GM12801 (cell line): ENCODE measurements around the gene GAS6.

Source experiments
- CTCF ChIP-seq: IDR thresholded peaks from one replicate; pipeline ENCODE4 v1.5.1; 2011; ENCODE audit warnings: control low read depth; ENCODE audit not compliant: insufficient read length; ENCODE audit errors: extremely low read depth

GAS6 gene

GRCh38 chr13:113796964-113797676, 66.8 kb downstream of the GAS6 start:
- TF ChIP-seq CTCF, result no peak

GRCh38 chr13:113796211-113796963, 67.5 kb downstream of the GAS6 start:
- TF ChIP-seq CTCF, result no peak

- no peak for TF ChIP-seq CTCF
These were observed 69.1 kb downstream of the GAS6 start for GRCh38 chr13:113794764-113795173.

GRCh38 chr13:113794086-113794485, 69.8 kb downstream of the GAS6 start:
- TF ChIP-seq CTCF, result no peak

GRCh38 chr13:113793718-113794085, 70.2 kb downstream of the GAS6 start:
- TF ChIP-seq CTCF, result no peak

- TF ChIP-seq CTCF, result no peak
These were observed 70.8 kb downstream of the GAS6 start for GRCh38 chr13:113792886-113793717.

- no peak for TF ChIP-seq CTCF
These were observed 71.6 kb downstream of the GAS6 start for GRCh38 chr13:113792236-113792770.
